GM19438 (cell line): ENCODE measurements around the gene KRTAP4-2.
"Not testable (repeated sequence)": the region's sequence is repeated elsewhere in the genome, so short reads cannot be mapped to it uniquely, and the experiment has no call there.

Source experiments
- ATAC-seq: cut with Tn5 transposase; IDR thresholded peaks from one replicate; pipeline ENCODE4 v1.9.1; 2021; ENCODE audit warnings: low read depth; ENCODE audit not compliant: unreplicated experiment

The KRTAP4-2 gene

DNA sequence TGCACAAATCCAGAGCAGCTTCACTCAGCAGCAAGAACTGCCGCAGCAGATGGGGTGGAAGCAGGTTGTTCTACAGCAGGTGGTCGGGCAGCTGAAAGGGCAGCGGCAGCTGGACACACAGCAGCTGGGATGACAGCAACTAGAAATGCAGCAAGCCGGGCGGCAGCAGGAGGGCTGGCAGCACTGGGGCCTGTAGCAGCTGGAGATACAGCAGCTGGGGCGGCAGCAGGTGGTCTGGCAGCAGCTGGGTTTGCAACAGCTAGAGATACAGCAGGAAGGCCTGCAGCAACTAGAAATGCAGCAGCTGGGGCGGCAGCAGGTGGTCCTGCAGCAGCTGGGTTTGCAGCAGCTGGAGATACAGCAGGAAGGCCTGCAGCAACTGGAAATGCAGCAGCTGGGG, 10.5 kb downstream of the KRTAP4-2 start:
- no peak for ATAC-seq

DNA sequence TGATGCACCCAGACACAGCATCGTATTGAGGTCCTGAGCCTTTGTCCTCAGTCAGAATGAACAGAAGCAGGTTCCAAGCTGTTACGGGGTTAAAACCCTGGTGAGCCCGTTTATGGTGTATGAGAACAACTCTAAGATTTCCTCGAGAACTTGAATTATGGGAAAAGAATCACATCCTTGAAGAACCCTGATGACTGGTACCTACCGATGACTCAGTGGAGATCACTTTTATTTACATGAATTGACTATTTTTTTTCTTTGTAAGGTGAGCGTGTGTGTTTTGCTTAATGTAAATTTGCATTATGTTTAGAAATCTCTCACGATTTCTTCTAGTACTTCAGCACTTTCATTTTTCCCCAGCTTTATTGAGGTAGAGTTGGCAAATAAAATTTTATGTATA, 14.2 kb downstream of the KRTAP4-2 start:
- ATAC-seq = no peak

DNA sequence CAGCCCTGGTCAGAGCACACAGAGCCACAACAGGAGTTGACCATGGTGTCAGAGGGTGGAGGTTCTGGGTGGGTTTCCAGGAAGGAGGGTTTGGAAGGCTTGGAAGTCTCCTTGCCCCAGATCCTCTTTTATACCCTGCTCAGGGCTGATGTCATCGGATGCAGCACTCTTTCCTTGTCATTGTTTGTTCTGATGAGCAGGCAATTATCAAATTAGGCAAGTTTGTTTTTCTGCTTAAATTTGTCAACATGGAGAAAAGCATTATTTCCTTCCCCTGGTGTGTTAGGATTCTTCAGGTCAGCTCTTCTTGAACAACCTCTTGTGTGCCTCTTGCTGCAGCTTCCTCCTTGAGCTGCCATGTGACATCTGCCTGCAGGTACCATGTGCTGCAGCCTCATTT, 17.4 kb downstream of the KRTAP4-2 start, which contains the start of gene KRTAP4-4:
Gene KRTAP4-4, minus strand, starts transcription at position 101 of the 400 bp plus-strand sequence. Its CDS starts 57 bp downstream, at position 44.
- ATAC-seq = no peak

DNA sequence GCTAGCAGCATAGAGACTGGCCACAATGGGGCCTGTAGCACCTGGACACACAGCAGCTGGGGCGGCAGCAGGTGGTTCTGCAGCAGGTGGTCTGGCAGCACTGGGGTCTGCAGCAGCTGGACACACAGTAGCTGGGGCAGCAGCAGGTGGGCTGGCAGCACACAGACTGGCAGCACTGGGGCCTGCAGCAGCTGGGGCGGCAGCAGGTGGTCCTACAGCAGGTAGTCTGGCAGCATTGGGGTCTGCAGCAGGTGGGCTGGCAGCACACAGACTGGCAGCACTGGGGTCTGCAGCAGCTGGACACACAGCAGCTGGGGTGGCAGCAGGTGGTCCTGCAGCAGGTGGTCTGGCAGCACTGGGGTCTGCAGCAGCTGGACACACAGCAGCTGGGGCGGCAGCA, 17.8 kb downstream of the KRTAP4-2 start:
- ATAC-seq = not testable (repeated sequence)

DNA sequence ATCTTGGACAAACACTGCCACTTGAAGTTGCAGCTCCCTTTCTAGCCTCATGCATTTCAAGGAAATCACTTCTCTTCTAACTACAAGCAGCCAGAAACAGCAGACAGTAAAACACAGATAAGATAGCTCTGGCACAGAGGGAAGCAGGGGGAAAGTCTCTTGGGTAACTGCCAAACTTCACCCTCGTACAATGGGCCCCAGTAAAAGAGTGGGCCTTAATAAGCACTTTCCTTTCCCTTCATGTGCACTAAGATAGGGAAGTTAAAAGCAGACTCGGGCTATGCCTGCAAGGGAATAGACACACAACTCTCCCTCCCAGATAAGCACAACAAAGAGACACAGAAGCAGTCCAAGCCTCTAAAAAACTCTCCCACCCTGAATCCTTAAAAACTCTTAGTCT, 24.2 kb downstream of the KRTAP4-2 start:
- ATAC-seq = no peak

DNA sequence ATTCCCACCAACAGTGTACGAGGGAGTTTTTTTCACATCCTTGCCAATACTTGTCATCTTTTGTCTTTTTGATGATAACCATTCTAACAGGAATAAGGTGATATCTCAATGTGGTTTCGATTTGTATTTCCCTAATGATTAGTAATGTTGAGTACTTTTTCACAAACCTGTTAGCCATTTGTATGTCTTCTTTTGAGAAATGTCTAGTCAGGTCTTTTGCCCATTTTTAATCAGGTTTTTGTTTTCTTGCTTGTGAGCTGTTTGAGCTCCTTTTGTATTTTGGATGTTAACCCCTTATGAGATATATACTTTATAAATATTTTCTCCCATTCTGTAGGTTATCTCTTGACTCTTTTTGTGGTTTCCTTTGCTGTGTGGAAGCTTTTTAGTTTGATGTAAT, 26.5 kb downstream of the KRTAP4-2 start:
- no peak for ATAC-seq

DNA sequence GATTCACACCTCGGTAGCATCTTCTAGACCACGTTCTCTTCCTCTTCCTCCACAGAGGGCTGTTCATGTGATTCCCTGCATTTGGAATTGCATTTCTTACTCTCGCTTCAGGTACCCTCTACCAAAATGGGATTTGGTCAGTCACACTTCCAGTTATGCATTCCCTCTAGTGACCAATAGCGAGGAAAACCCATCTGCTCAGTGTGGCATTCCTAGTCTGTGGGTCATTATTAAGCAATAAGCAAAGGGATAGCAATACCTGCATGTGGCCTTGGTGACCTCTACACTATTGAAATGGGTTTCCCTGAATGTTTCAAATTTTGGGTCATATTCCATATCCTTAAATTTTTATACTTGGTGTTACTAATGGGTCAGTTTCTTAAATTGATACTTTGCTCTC, 28.0 kb downstream of the KRTAP4-2 start:
- no peak for ATAC-seq

DNA sequence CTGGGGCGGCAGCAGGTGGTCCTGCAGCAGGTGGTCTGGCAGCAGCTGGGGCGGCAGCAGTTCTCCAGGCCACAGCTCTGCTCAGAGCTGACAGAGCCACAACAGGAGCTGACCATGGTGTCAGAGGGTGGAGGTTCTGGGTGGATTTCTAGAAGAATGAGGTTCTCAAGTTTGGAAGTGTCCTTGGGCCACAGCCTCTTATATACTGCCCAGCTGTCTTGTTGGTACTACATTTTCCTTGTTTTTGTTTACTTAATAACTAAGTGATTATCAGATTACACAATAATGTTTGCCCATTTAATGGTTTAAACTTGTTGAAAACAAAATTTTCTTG, 28.4 kb downstream of the KRTAP4-2 start, which contains the start of gene KRTAP4-5:
Gene KRTAP4-5, minus strand, starts transcription at position 174 of the 334 bp plus-strand sequence. Its CDS starts 58 bp downstream, at position 116.
- ATAC-seq = no peak

DNA sequence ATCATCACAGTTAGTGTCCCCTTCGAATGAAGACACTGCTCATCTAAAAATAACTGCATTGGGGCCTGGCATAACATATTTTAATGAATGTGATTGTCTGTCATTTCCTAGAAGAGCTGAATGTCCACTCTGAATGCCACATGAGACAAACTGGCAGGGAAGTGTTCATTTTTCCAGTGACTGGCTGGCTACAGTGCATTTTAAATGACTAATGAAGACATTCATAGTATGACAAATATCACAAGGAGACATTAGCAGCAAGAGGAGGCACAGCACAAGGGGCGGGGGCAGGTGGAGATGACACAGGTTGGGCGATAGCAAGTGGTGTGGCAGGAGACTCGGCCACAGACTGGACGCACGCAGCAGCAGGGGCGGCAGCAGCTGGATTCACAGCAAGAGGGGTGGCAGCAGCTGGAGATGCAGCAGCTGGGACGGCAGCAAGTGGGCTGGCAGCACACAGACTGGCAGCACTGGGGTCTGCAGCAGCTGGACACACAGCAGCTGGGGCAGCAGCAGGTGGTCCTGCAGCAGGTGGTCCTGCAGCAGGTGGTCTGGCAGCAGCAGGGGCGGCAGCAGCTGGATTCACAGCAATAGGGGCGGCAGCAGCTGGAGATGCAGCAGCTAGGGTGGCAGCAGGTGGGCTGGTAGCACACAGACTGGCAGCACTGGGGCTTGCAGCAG, 28.9 kb downstream of the KRTAP4-2 start:
- not testable (repeated sequence) for ATAC-seq

DNA sequence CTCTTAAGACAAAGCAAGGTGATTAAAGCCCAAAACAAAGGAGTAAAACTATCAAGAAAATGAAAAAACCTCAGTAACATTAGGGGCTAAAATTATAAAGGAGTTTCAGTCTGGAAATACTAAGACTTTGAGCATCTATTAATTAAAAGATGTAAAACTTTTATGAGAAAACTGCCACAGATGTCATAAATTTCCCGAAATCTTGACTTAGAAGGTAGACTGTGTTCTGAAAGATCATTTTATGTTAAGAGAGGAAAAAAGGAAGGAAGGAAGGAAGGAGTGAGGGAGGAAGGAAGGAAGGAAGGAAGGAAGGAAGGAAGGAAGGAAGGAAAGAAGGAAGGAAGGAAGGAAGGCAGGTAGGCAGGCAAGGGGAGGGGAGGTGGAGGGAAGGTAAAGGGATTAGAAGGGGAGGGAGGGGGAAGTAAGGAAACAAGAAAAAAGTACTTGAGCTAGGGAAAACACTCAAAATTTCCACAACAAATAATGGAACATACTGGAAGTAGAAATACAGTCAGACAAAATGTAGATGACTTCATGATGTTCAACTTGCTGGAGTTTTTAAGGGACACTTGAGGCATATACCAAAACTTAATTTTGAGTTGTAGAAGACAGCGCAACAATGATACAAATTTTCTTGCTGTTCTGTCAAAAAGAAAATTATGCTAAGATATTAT, 30.4 kb downstream of the KRTAP4-2 start:
- no peak for ATAC-seq

DNA sequence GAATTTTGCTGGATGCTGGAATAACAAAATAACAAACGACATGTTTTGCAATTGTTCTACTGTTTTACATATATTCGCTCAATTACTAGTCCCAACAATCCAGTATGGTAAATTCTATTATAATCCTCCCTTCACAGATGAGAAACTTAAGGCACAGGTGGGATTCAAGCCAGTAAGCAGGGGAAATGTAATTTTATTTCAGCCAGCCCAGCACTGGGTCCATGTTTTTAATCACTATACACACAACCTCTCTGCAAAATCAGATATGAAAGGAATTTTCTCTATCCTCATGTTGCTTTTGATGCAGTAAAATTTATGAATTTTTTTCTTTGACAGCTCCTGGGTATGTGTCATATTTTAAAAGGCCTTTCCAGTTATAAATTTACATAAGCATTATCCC, 32.8 kb downstream of the KRTAP4-2 start:
- no peak for ATAC-seq

DNA sequence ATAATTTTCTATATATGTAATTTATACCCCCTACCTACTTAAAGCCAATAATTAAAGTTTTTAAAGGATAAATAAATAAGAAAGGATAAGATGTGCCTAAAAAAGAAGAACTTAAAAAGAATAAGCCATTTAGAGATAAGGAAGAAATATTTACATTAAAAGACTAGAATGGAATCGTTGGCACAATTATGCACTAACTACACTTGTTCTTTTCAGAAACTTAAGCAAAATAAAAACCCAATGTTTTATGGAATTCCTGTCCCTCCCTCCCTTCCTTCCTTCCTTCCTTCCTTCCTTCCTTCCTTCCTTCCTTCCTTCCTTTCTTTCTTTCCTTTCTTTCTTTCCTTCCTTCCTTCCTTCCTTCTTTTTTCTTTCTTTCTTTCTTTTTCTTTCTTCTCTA, 33.2 kb downstream of the KRTAP4-2 start:
- no peak for ATAC-seq

DNA sequence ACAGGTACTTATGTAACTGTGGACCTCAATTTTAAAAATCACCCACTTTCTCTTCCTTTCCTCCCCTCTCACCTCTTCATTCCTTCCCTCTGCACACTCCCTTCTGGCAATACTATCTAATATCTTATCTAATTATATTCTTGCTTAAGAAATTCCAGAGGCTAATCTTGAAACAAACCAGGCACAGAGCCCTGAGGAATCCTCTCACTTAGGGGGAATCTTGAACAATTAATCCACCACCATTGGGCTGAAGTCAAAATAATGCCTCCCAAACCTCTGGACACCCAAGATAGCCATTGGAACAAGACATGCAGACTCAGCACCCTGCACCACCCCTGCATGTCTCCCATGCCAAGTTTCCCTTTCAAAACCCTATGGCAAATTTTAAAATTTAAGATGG, 36.7 kb downstream of the KRTAP4-2 start:
- ATAC-seq = no peak

DNA sequence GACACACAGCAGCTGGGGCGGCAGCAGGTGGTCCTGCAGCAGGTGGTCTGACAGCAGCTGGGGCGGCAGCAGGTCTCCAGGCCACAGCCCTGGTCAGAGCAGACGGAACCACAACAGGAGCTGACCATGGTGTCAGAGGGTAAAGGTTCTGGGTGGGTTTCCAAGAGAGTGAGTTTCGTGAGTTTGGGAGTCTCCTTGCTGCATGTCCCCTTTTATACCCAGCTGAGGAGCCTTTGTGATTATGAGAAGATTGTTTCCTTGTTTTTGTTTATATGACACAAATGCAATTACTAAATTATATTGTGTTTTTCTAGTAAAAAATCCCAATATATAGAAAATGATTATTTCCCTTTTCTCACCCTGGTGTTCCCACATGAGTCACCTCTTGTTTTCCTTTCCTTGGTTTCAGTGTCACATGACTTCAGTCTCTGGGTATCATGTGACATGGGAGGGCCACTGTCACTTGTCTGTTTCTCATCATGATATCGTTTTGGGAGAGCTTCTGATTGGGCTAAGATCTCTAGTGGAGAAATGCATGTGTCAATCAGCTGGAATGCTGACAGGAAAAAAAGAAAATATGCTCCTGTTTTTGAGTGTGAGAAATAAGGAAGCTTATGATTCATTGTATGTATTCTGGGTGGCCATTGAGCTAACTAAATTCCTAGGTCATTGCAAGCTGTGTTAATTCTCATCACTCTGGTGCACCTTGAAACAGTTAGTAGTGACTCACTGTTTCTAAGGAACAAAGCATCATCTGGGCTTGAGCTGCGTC, 37.5 kb downstream of the KRTAP4-2 start, which contains the start of gene KRTAP4-6:
Gene KRTAP4-6, minus strand, starts transcription at position 185 of the 772 bp plus-strand sequence. Its CDS starts 57 bp downstream, at position 128.
- ATAC-seq = no peak

DNA sequence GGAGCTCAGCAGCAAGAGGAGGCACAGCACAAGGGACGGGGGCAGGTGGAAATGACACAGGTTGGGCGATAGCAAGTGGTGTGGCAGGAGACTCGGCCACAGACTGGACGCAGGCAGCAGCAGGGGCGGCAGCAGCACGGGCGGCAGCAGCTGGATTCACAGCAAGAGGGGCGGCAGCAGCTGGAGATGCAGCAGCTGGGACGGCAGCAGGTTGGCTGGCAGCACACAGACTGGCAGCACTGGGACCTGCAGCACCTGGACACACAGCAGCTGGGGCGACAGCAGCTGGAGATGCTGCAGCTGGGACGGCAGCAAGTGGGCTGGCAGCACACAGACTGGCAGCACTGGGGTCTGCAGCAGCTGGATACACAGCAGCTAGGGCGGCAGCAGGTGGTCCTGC, 38.2 kb downstream of the KRTAP4-2 start:
- ATAC-seq = not testable (repeated sequence)

DNA sequence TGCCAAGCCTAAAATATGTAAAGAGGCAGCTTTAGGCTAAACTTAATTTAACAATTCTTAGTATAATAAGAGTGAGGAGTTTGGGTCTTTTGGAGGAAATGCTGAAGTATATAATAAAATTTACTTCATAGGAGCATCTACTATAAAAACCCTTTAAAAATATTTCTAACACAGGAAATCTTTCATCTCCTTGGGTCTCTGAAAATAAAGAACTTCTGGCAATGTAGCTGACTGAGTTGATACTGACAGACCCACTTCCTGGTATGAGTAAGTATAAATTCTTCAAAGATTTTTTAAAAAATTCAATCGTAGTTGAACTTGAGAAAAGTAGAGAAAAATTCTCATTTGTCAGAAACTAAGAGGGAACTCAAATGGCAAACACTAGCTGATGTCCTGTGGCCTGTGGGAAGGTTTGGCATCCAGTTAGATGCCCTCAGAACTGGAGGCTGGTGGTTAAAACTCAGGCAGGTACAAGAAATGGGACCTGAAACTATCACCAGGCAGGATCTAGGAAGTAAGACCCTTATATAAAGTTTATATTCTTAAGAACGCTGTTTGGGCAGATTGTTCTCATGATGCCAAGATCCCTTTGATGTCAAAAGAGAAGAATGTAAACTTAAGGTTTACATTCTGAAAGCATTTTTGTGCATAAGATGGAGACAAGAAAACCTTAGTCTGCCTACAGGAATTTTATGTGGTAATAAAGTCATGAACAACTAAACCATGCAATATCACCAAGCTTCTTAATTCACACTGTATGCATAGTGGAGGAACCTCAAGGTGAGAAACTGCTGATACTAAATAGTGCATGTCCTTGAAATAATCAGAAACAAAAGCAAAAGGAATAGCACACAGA, 43.9 kb downstream of the KRTAP4-2 start:
- ATAC-seq = no peak

DNA sequence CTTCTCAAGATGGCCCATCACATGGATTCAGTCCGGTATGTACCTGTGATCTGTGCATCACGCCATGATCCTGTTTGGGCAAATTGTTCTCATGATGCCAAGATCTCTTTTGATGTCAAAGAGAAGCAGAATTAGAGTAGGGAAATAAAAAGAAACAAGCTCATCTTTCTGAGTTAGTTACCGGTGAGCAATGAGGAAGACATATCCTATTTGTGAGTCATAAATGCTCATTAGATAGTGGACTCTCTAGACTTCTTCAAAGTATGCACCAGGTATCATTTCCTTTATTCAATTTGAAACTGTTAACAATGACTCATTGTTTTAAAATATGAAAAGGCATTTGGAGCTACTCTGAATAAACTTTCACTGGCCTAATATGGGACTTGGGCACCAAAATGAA, 46.0 kb downstream of the KRTAP4-2 start:
- no peak for ATAC-seq
